G401.6 (cell line): ENCODE data around the gene BTBD18.

Experiments used
- FAIRE-seq: peaks from 2 replicates; lab custom pipeline; 2012; peaks lifted over from hg19 to GRCh38; lab: Jason Lieb, UNC

The BTBD18 gene

GRCh38 chr11:57776031-57776521 is 24.5 kb upstream of the BTBD18 start:
- no peak for FAIRE-seq

- FAIRE-seq: no peak
These were observed 23.9 kb upstream of the BTBD18 start for GRCh38 chr11:57775491-57775890.

- FAIRE-seq: no peak
These were observed 21.5 kb upstream of the BTBD18 start for GRCh38 chr11:57773026-57773598.

- no peak for FAIRE-seq
These were observed 20.9 kb upstream of the BTBD18 start for GRCh38 chr11:57772562-57772961.

GRCh38 chr11:57771365-57771764 is 19.7 kb upstream of the BTBD18 start:
- no peak for FAIRE-seq

- no peak for FAIRE-seq
These were observed 19.2 kb upstream of the BTBD18 start for GRCh38 chr11:57770793-57771192.

- no peak for FAIRE-seq
These were observed 13.4 kb upstream of the BTBD18 start for GRCh38 chr11:57764972-57765371.

- FAIRE-seq: no peak
These were observed 12.9 kb upstream of the BTBD18 start for GRCh38 chr11:57764566-57764965.

- no peak for FAIRE-seq
These were observed 12.4 kb upstream of the BTBD18 start for GRCh38 chr11:57764021-57764420.

- no peak for FAIRE-seq
These were observed 11.9 kb upstream of the BTBD18 start for GRCh38 chr11:57763568-57763967.

GRCh38 chr11:57762235-57762861 is 10.7 kb upstream of the BTBD18 start:
- FAIRE-seq: no peak

GRCh38 chr11:57761301-57762234 is 9.9 kb upstream of the BTBD18 start, which contains the start of gene CTNND1:
Gene CTNND1 (plus strand): TSS chr11:57761802. CDS start chr11:57791479, 29,677 bp downstream.
- peak; percentile 99 for FAIRE-seq

- FAIRE-seq: no peak
These were observed 6.6 kb upstream of the BTBD18 start for GRCh38 chr11:57758174-57758573.

- no peak for FAIRE-seq
These were observed 1.3 kb upstream of the BTBD18 start for GRCh38 chr11:57752954-57753353.

- no peak for FAIRE-seq
These were observed 443 bp downstream of the BTBD18 start for GRCh38 chr11:57751176-57751575.

GRCh38 chr11:57746920-57747319 is 4.7 kb downstream of the BTBD18 start:
- no peak for FAIRE-seq

GRCh38 chr11:57745206-57745605 is 6.4 kb downstream of the BTBD18 start:
- no peak for FAIRE-seq

- no peak for FAIRE-seq
These were observed 7.3 kb downstream of the BTBD18 start for GRCh38 chr11:57744357-57744756.

- FAIRE-seq: no peak
These were observed 9.5 kb downstream of the BTBD18 start for GRCh38 chr11:57742087-57742452.

- peak; percentile 92 for FAIRE-seq
These were observed 10.2 kb downstream of the BTBD18 start, which contains the start of gene SELENOH for GRCh38 chr11:57741132-57742086. Gene SELENOH (plus strand): TSS chr11:57741491. CDS start chr11:57741596, 105 bp downstream.

GRCh38 chr11:57735619-57736298 is 15.9 kb downstream of the BTBD18 start:
- no peak for FAIRE-seq
